HEK293T (cell line): ENCODE measurements around the gene CDPF1.

Source experiments
- CTCF ChIA-PET: fragments of 350-600 bp; formaldehyde crosslinking; extraction: SDS; loops from one replicate; lab custom pipeline; 2021; ENCODE audit warnings: antibody characterized with exemption, inconsistent platforms; lab: Yijun Ruan, JAX
- POLR2A ChIA-PET: fragments of 350-600 bp; formaldehyde crosslinking; extraction: SDS; loops from one replicate; lab custom pipeline; 2020; ENCODE audit warnings: antibody characterized with exemption, inconsistent platforms; lab: Yijun Ruan, JAX
- DNase-seq: peaks from one replicate; pipeline ENCODE4 v3.0.0; 2012; ENCODE audit warnings: mixed read lengths; ENCODE audit errors: extremely low spot score
- ARNT ChIP-seq: fragments of 450-650 bp; IDR thresholded peaks from 2 replicates; pipeline ENCODE4 v1.6.1; 2017; ENCODE audit warnings: mild to moderate bottlenecking
- BHLHE40 ChIP-seq: fragments of 450-650 bp; IDR thresholded peaks from 2 replicates; pipeline ENCODE4 v1.6.1; 2016; ENCODE audit warnings: mild to moderate bottlenecking, moderate library complexity, borderline replicate concordance
- CTBP1 ChIP-seq: fragments of 450-650 bp; IDR thresholded peaks from 2 replicates; pipeline ENCODE4 v1.6.1; 2016; ENCODE audit warnings: borderline replicate concordance
- ELF4 ChIP-seq: fragments of 450-650 bp; IDR thresholded peaks from 2 replicates; pipeline ENCODE4 v1.6.1; 2017; ENCODE audit warnings: antibody characterized with exemption
- FOXA1 ChIP-seq: fragments of 450-650 bp; IDR thresholded peaks from 2 replicates; pipeline ENCODE4 v1.6.1; 2016; ENCODE audit warnings: mild to moderate bottlenecking
- FOXK2 ChIP-seq: fragments of 450-650 bp; IDR thresholded peaks from 2 replicates; pipeline ENCODE4 v1.6.1; 2016; ENCODE audit warnings: mild to moderate bottlenecking
- FOXM1 ChIP-seq: fragments of 450-650 bp; IDR thresholded peaks from 2 replicates; pipeline ENCODE4 v1.6.1; 2017; ENCODE audit warnings: mild to moderate bottlenecking, borderline replicate concordance
- HDGF ChIP-seq: fragments of 450-650 bp; IDR thresholded peaks from 2 replicates; pipeline ENCODE4 v1.6.1; 2017; ENCODE audit warnings: antibody characterized with exemption, borderline replicate concordance
- L3MBTL2 ChIP-seq: fragments of 450-650 bp; conservative IDR thresholded peaks from 2 replicates; pipeline ENCODE4 v1.6.1; 2016; ENCODE audit warnings: mild to moderate bottlenecking
- LEF1 ChIP-seq: fragments of 450-650 bp; IDR thresholded peaks from 2 replicates; pipeline ENCODE4 v1.6.1; 2017; ENCODE audit warnings: mild to moderate bottlenecking, borderline replicate concordance
- NFRKB ChIP-seq: fragments of 450-650 bp; IDR thresholded peaks from 2 replicates; pipeline ENCODE4 v1.6.1; 2016; ENCODE audit warnings: mild to moderate bottlenecking, moderate library complexity
- PKNOX1 ChIP-seq: fragments of 450-650 bp; IDR thresholded peaks from 2 replicates; pipeline ENCODE4 v1.6.1; 2016
- SP1 ChIP-seq: fragments of 450-650 bp; IDR thresholded peaks from 2 replicates; pipeline ENCODE4 v1.6.1; 2017
- SUZ12 ChIP-seq: fragments of 450-650 bp; IDR thresholded peaks from 2 replicates; pipeline ENCODE4 v1.6.1; 2016; ENCODE audit warnings: mild to moderate bottlenecking
- TARDBP ChIP-seq: fragments of 450-650 bp; IDR thresholded peaks from 2 replicates; pipeline ENCODE4 v1.6.1; 2016
- ZNF384 ChIP-seq: fragments of 450-650 bp; IDR thresholded peaks from 2 replicates; pipeline ENCODE4 v1.6.1; 2016

Gene CDPF1

GRCh38 chr22:46240907-46241306 lies 9.2 kb downstream of the CDPF1 start:
- ChIA-PET CTCF (no interaction called here), POLR2A (no interaction called here)
- TF ChIP-seq SUZ12 = no peak
- no peak for TF ChIP-seq ZNF384
- no peak for TF ChIP-seq LEF1
- TF ChIP-seq FOXK2 = no peak
- no peak for TF ChIP-seq TARDBP
- TF ChIP-seq ELF4 = no peak
- no peak for TF ChIP-seq SP1
- no peak for TF ChIP-seq PKNOX1
- TF ChIP-seq L3MBTL2 = no peak
- TF ChIP-seq BHLHE40 = no peak
- TF ChIP-seq ARNT = no peak
- no peak for TF ChIP-seq FOXA1
- no peak for TF ChIP-seq FOXM1
- TF ChIP-seq NFRKB = no peak
- no peak for DNase-seq

GRCh38 chr22:46240506-46240905 lies 9.6 kb downstream of the CDPF1 start:
- TF ChIP-seq BHLHE40 (no peak), SP1 (no peak), NFRKB (no peak), SUZ12 (no peak), HDGF (no peak), ELF4 (no peak), LEF1 (no peak), FOXM1 (no peak), TARDBP (no peak)
- ChIA-PET CTCF (no interaction called here), POLR2A (interaction anchor here (1.3 kb wide), 1 partner anchor 10 kb away, joined by 7 read pairs; the partner anchor contains the start of gene CDPF1)
- DNase-seq = no peak

- no peak for TF ChIP-seq NFRKB
- no peak for TF ChIP-seq L3MBTL2
- ChIA-PET CTCF (no interaction called here), POLR2A (interaction anchor here (1.3 kb wide), 1 partner anchor 10 kb away, joined by 7 read pairs; the partner anchor contains the start of gene CDPF1)
- no peak for DNase-seq
Measured at GRCh38 chr22:46240073-46240472, 10.0 kb downstream of the CDPF1 start.

GRCh38 chr22:46239261-46240048 lies 10.6 kb downstream of the CDPF1 start:
- ChIA-PET CTCF (no interaction called here), POLR2A (interaction anchor here (1.3 kb wide), 2 partner anchors 8 to 11 kb away, joined by 3 to 7 read pairs; partner anchors contain the start of gene CDPF1)

GRCh38 chr22:46238541-46238940 lies 11.6 kb downstream of the CDPF1 start:
- ChIA-PET CTCF (no interaction called here), POLR2A (interaction anchor here (1.3 kb wide), 1 partner anchor 9 kb away, joined by 3 read pairs; no protein-coding TSS in a partner anchor)
- TF ChIP-seq NFRKB (no peak), BHLHE40 (no peak), ZNF384 (no peak), ELF4 (no peak), SUZ12 (no peak), PKNOX1 (no peak), LEF1 (no peak), FOXK2 (no peak), L3MBTL2 (no peak), FOXM1 (no peak), TARDBP (no peak), HDGF (no peak), ARNT (no peak), SP1 (no peak), CTBP1 (no peak)
- DNase-seq = no peak

More at GRCh38 chr22:46239261-46240048, 10.6 kb downstream of the CDPF1 start:
- DNase-seq = no peak
- TF ChIP-seq ZNF384 = no peak

- ChIA-PET POLR2A (interaction anchor here (1.2 to 1.4 kb wide), 2 partner anchors 12 to 236 kb away, joined by 3 to 7 read pairs; partner anchors contain the start of gene CDPF1), CTCF (no interaction called here)
- no peak for DNase-seq
- TF ChIP-seq SUZ12 (no peak), FOXM1 (no peak), NFRKB (no peak), FOXK2 (no peak), TARDBP (no peak), ZNF384 (no peak), ELF4 (no peak), BHLHE40 (no peak), L3MBTL2 (no peak), LEF1 (no peak)
Measured at GRCh38 chr22:46237453-46238124, 12.5 kb downstream of the CDPF1 start.
